HCT116 (cell line): ENCODE data around the gene ZBTB20.

Experiments
- FOSL1 ChIP-seq: IDR thresholded peaks from 2 replicates; pipeline ENCODE4 v1.6.1; 2012; ENCODE audit warnings: low read depth
- POLR2A ChIP-seq: IDR thresholded peaks from 2 replicates; pipeline ENCODE4 v1.7.0; 2011; ENCODE audit warnings: borderline replicate concordance; ENCODE audit not compliant: insufficient read depth, insufficient read length; ENCODE audit errors: extremely low read depth
- YY1 ChIP-seq: IDR thresholded peaks from 2 replicates; pipeline ENCODE4 v1.6.1; 2011; ENCODE audit warnings: low read length, low read depth, moderate library complexity, mild to moderate bottlenecking; ENCODE audit not compliant: insufficient replicate concordance; ENCODE audit errors: extremely low read depth
- TF ChIP-seq, protein P1 (sequence below), 3 experiments: fragments of 200-600 bp in 1 of 3; sonication (generic) in 1 of 3; IDR thresholded peaks in 2 of 3; conservative IDR thresholded peaks in 1 of 3; 2 replicates each; pipeline ENCODE4 v1.5.1; 2012 to 2017; ENCODE audit warnings: low read depth in 2 of 3, low read length in 2 of 3, antibody characterized with exemption in 1 of 3, borderline replicate concordance in 1 of 3, control low read depth in 1 of 3, mild to moderate bottlenecking in 1 of 3, mixed read lengths in 1 of 3, mixed run types in 1 of 3, moderate library complexity in 1 of 3; ENCODE audit not compliant: insufficient read depth in 1 of 3

- TF ChIP-seq POLR2A (no peak), YY1 (no peak), FOSL1 (no peak)
- TF ChIP-seq, protein P1, sequence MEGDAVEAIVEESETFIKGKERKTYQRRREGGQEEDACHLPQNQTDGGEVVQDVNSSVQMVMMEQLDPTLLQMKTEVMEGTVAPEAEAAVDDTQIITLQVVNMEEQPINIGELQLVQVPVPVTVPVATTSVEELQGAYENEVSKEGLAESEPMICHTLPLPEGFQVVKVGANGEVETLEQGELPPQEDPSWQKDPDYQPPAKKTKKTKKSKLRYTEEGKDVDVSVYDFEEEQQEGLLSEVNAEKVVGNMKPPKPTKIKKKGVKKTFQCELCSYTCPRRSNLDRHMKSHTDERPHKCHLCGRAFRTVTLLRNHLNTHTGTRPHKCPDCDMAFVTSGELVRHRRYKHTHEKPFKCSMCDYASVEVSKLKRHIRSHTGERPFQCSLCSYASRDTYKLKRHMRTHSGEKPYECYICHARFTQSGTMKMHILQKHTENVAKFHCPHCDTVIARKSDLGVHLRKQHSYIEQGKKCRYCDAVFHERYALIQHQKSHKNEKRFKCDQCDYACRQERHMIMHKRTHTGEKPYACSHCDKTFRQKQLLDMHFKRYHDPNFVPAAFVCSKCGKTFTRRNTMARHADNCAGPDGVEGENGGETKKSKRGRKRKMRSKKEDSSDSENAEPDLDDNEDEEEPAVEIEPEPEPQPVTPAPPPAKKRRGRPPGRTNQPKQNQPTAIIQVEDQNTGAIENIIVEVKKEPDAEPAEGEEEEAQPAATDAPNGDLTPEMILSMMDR (IDR thresholded peaks at IDR 0.05 in 2 of 3, conservative IDR thresholded peaks at IDR 0.05 in 1 of 3; ENCODE audit: borderline replicate concordance in 1 of 3, insufficient read depth in 1 of 3, low read depth in 2 of 3, low read length in 2 of 3) = no peak
These were observed 460.5 kb downstream of the ZBTB20 start for GRCh38 chr3:114686621-114687020.
